Thoracic aorta (tissue), 2 donors: ENCODE measurements around the gene PLK5. TPM values are rescaled to one million over a fixed set of nuclear protein-coding genes. Genes with fewer than 3 reads are reported as not detected.
A peak's percentile ranks its signal among the peaks of the same experiment; 100 is the strongest.

Source experiments
- ATAC-seq: fragments of 150-250 bp; one replicate; pipeline ENCODE4 v1.8.0; 2017; ENCODE audit warnings: low read depth; ENCODE audit not compliant: insufficient number of reproducible peaks, low FRiP score
- DNase-seq: peaks from one replicate; pipeline ENCODE4 v3.0.0-alpha.2; 2020; ENCODE audit warnings: low spot score
- H3K27ac ChIP-seq, 2 donors: fragments of 200-600 bp; sonication (generic); 1 replicate in 1 of 2; 2 replicates in 1 of 2; pipeline ENCODE4 v1.5.1; 2016; ENCODE audit warnings: mild to moderate bottlenecking in 2 of 2, moderate library complexity in 2 of 2
- H3K27me3 ChIP-seq: fragments of 200-600 bp; sonication (generic); replicated peaks from 2 replicates; pipeline ENCODE4 v1.6.0; 2016; ENCODE audit warnings: mild to moderate bottlenecking; ENCODE audit not compliant: insufficient read depth
- H3K36me3 ChIP-seq: fragments of 200-600 bp; sonication (generic); one replicate; pipeline ENCODE4 v1.5.1; 2016
- H3K4me1 ChIP-seq, 2 donors: fragments of 200-600 bp; sonication (generic); 1 replicate in 1 of 2; 2 replicates in 1 of 2; pipeline versions ENCODE4 v1.5.1 to v1.6.0; 2016; ENCODE audit warnings: low read depth in 2 of 2, mild to moderate bottlenecking in 1 of 2; ENCODE audit not compliant: control insufficient read depth in 1 of 2
- H3K4me3 ChIP-seq: fragments of 200-600 bp; sonication (generic); 2 replicates; pipeline ENCODE4 v1.5.1; 2016; ENCODE audit warnings: mild to moderate bottlenecking
- H3K9me3 ChIP-seq: fragments of 200-600 bp; sonication (generic); 2 replicates; pipeline ENCODE4 v1.5.1; 2016
- total RNA-seq, 2 donors: library from RNA; depleted of rRNA; stranded (reverse); fragments of >200 nt; gene quantifications; one replicate each; pipeline versions ENCODE4 v1.1.0 to v1.2.3, GENCODE V29; 2016
- TF ChIP-seq, protein P1 (sequence below): fragments of 200-600 bp; sonication (generic); IDR thresholded peaks from one replicate; pipeline ENCODE4 v1.5.1; 2019; ENCODE audit warnings: antibody characterized with exemption

Gene PLK5
- total RNA-seq, 2 donors from 2014 or later: not detected

DNA sequence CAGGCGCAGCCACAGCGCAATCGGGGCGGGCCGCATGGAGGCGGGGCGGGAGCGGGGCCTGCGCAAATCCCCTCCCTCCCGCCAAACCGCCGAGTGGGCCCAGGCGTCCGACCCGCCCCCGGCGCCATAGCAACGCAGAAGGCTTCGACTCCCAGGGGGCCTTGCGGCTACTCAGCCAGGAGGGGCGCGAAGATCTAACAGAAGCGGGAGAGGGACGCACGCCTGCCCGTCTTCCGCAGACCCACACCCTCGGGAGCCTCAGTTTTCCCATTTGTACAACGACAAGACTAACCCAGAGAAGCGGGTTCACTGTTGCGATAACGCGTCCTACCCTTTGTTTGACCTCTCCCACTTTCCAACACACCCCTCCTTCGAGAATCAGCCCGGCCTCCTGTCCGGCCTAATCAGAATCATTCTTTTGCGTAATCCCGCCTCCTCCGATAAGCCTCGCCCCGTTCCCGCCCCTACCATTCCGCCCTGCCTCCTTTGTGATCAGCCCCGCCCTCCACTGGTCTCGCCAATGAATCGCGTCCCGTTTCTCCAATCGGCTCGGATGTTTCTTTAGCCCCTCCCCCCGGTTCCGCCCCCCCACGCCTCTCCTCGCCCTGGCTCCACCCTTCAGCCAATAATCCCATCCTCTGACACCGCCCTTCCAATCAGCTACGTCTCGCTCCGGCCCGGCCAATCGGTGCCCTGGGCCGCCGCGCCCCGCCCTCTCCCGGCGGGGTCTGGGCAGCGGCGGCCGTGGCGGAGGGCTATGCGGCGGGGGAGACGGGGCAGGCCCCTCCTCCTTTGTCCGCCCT, 33.4 kb upstream of the PLK5 start, which contains the start of gene PCSK4:
Gene PCSK4, minus strand, starts transcription at position 40 of the 803 bp plus-strand sequence. Its CDS starts 4 bp downstream, at position 36.
- Histone ChIP-seq H3K36me3 (no peaks in the 10 kb centered on the region), H3K4me3 (peak within 1 kb of the TSS; percentile 88), H3K9me3 (no peaks in the 10 kb centered on the region), H3K27me3 (no peaks in the 10 kb centered on the region), H3K27ac (peak within 1 kb of the TSS in 1 of 2 donors; percentile 40), H3K4me1 (peaks cover 6 to 17% of the 10 kb centered on the region in 2 donors)
- ATAC-seq (peak; percentile 92), DNase-seq (peak; percentile 93)
- TF ChIP-seq, protein P1, sequence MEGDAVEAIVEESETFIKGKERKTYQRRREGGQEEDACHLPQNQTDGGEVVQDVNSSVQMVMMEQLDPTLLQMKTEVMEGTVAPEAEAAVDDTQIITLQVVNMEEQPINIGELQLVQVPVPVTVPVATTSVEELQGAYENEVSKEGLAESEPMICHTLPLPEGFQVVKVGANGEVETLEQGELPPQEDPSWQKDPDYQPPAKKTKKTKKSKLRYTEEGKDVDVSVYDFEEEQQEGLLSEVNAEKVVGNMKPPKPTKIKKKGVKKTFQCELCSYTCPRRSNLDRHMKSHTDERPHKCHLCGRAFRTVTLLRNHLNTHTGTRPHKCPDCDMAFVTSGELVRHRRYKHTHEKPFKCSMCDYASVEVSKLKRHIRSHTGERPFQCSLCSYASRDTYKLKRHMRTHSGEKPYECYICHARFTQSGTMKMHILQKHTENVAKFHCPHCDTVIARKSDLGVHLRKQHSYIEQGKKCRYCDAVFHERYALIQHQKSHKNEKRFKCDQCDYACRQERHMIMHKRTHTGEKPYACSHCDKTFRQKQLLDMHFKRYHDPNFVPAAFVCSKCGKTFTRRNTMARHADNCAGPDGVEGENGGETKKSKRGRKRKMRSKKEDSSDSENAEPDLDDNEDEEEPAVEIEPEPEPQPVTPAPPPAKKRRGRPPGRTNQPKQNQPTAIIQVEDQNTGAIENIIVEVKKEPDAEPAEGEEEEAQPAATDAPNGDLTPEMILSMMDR: no peak

DNA sequence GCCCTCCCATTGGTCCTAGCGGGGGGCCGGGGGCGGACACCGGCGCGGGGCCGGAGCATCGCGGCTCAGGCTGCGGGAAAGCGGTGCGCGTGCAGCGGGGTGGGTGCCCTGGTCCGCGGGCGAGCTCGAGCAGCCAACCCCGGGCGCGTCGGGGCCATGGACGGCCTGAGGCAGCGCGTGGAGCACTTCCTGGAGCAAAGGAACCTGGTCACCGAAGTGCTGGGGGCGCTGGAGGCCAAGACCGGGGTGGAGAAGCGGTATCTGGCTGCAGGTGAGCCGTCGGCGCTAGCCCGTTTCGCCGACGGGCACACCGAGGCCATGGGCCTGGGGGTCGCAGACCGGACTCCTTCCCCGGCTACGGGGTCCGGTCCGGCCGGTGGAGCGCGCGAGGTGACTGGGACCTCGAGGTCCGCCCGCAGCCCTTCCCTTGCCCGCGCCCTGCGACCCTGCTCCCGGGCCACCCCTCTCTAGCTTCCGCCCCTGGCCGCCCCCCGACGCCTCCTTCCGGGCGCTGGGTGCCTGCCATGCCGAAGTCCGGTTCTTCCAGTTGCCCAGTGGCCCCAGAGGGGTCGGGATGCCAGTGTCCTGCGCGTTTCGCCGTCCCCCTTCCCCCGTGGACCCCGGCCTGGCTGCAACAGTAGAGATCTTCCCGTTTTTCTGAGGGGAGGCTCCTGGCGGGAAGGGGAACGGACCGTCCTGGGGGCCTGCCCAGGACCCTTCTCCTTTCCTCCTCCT, 32.6 kb upstream of the PLK5 start, which contains the start of gene REEP6:
Gene REEP6, plus strand, starts transcription at position 68 of the 735 bp plus-strand sequence. Its CDS starts 89 bp downstream, at position 157.
- H3K4me1 ChIP-seq: peaks cover 6 to 17% of the 10 kb centered on the region in 2 donors
- DNase-seq: no peak
- H3K9me3 ChIP-seq: no peaks in the 10 kb centered on the region
- peak within 1 kb of the TSS; percentile 88 for H3K4me3 ChIP-seq
- H3K27me3 ChIP-seq: no peaks in the 10 kb centered on the region
- TF ChIP-seq, protein P1: no peak
- H3K36me3 ChIP-seq: no peaks in the 10 kb centered on the region
- peak; percentile 1 for ATAC-seq
- H3K27ac ChIP-seq: peak within 1 kb of the TSS in 1 of 2 donors; percentile 40

DNA sequence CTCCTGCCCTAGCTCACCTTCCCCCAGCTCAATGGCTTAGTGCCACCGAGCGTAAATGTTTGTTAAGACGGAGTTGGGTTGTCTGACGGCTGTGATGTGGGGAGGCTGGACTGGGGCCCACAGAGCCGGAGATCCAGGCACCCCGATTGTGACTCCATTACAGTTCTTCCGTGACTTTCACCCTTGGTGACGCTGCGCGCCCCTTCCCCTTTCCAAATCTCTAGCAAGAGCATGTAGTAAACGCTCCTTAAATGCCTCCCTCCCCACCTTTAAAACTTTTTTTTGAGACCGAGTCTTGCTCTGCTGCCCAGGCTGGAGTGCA, 32.1 kb upstream of the PLK5 start:
- H3K36me3 ChIP-seq: no peaks in the 10 kb centered on the region
- no peaks in the 10 kb centered on the region for H3K27me3 ChIP-seq
- no peak overlapping the region for H3K27ac ChIP-seq
- H3K4me3 ChIP-seq: peak overlapping the region; percentile 73
- H3K4me1 ChIP-seq: peaks cover 6 to 17% of the 10 kb centered on the region in 2 donors
- TF ChIP-seq, protein P1: no peak
- no peak for DNase-seq
- no peaks in the 10 kb centered on the region for H3K9me3 ChIP-seq
- no peak for ATAC-seq

DNA sequence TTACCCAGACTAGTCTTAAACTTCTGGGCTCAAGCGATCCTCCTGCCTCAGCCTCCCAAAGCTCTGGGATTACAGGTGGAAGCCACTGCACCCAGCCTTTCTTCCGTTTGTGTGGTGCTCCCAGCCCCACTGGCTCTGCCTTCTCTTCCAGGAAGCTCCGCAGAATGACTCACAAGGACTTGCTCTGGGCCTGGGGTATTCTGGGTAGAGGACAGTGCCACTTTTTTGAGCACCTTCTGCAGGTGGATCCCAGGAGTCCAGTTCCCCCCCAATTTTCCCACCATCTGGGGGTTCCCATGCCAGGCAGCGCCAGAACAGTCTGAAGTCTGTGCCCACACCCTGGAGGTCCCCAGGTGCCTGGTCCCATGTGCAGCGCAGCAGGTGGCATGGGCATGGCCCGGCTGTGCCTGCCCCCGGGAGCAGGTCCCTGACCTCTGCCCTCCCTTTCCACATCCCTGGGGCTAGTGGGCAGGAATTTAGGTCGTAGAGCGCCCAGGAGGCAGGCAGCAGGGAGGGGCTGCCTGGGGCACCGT, 31.3 kb upstream of the PLK5 start:
- ATAC-seq (no peak), DNase-seq (no peak)
- H3K9me3 ChIP-seq: no peaks in the 10 kb centered on the region
- no peak overlapping the region for H3K4me3 ChIP-seq
- H3K27me3 ChIP-seq: no peaks in the 10 kb centered on the region
- no peak overlapping the region for H3K27ac ChIP-seq
- H3K36me3 ChIP-seq: no peaks in the 10 kb centered on the region
- TF ChIP-seq, protein P1: no peak
- H3K4me1 ChIP-seq: peaks cover 6 to 17% of the 10 kb centered on the region in 2 donors
